ENCODE data around the gene TSPO2.

The TSPO2 gene

GRCh38 chr6:41063884-41064285, 21.6 kb downstream of the TSPO2 start (continued):
- no peak for TF ChIP-seq ISL1 (CRISPR knock-in tag; IDR thresholded peaks at IDR 0.05)
- no peak for TF ChIP-seq ZC3H10 (CRISPR knock-in tag; IDR thresholded peaks at IDR 0.05)
- TF ChIP-seq TSHZ2 (CRISPR knock-in tag; IDR thresholded peaks at IDR 0.05): no peak
- TF ChIP-seq ESRRG (CRISPR knock-in tag; IDR thresholded peaks at IDR 0.05): no peak
- TF ChIP-seq POU6F1 (CRISPR knock-in tag; IDR thresholded peaks at IDR 0.05; ENCODE audit: borderline replicate concordance, low read depth): no peak

GRCh38 chr6:41064841-41065240, 22.6 kb downstream of the TSPO2 start:
- no peak for TF ChIP-seq ZNF70 (CRISPR knock-in tag; IDR thresholded peaks at IDR 0.05)
- TF ChIP-seq POU6F1 (CRISPR knock-in tag; IDR thresholded peaks at IDR 0.05; ENCODE audit: borderline replicate concordance, low read depth): no peak
- TF ChIP-seq ZNF8 (CRISPR knock-in tag; IDR thresholded peaks at IDR 0.05): no peak
- TF ChIP-seq ZNF565 (CRISPR knock-in tag; conservative IDR thresholded peaks at IDR 0.05; ENCODE audit: low read depth): no peak
- no peak for TF ChIP-seq TCF4 (CRISPR knock-in tag; IDR thresholded peaks at IDR 0.05; ENCODE audit: borderline replicate concordance)
- TF ChIP-seq TSHZ2 (CRISPR knock-in tag; IDR thresholded peaks at IDR 0.05): no peak
- no peak for TF ChIP-seq BACH2 (CRISPR knock-in tag; IDR thresholded peaks at IDR 0.05; ENCODE audit: borderline replicate concordance)
- TF ChIP-seq SNAI2 (CRISPR knock-in tag; IDR thresholded peaks at IDR 0.05): no peak
- no peak for TF ChIP-seq CSRNP3 (CRISPR knock-in tag; IDR thresholded peaks at IDR 0.05)
- no peak for TF ChIP-seq OSR1 (CRISPR knock-in tag; IDR thresholded peaks at IDR 0.05)
- ATAC-seq: no peak

GRCh38 chr6:41065550-41066026, 23.3 kb downstream of the TSPO2 start:
- ATAC-seq: no peak

More at GRCh38 chr6:41065550-41066026, 23.3 kb downstream of the TSPO2 start:
- TF ChIP-seq PPARA (CRISPR knock-in tag; IDR thresholded peaks at IDR 0.05; ENCODE audit: borderline replicate concordance) (no peak), ZFP30 (CRISPR knock-in tag; IDR thresholded peaks at IDR 0.05) (no peak), ARNTL (CRISPR knock-in tag; IDR thresholded peaks at IDR 0.05; ENCODE audit: borderline replicate concordance, low read depth) (no peak), CSDC2 (CRISPR knock-in tag; IDR thresholded peaks at IDR 0.05) (no peak), PATZ1 (CRISPR knock-in tag; IDR thresholded peaks at IDR 0.05; ENCODE audit: borderline replicate concordance) (no peak), RARB (CRISPR knock-in tag; IDR thresholded peaks at IDR 0.05) (no peak), ISL1 (CRISPR knock-in tag; IDR thresholded peaks at IDR 0.05) (no peak), TCF4 (CRISPR knock-in tag; IDR thresholded peaks at IDR 0.05; ENCODE audit: borderline replicate concordance) (no peak)
